ENCODE measurements around the gene PARS2.

The PARS2 gene

GRCh38 chr1:54741531-54741930 is 22.8 kb downstream of the PARS2 start:
- Histone ChIP-seq H3K27ac (ENCODE audit: insufficient read depth, low read length, poor library complexity, severe bottlenecking) (no peak overlapping the region), H3K9me3 (ENCODE audit: control insufficient read depth, low read length) (no peaks in the 10 kb centered on the region), H3K36me3 (ENCODE audit: control insufficient read depth, insufficient read depth, low read length) (peaks cover 70% of the 10 kb centered on the region), H3K4me3 (ENCODE audit: insufficient read depth, low read depth, low read length, poor library complexity, severe bottlenecking) (no peak overlapping the region), H3K4me1 (ENCODE audit: control insufficient read depth, insufficient read depth, low read length, poor library complexity, severe bottlenecking) (no peaks in the 10 kb centered on the region), H3K27me3 (replicated peaks; ENCODE audit: control insufficient read depth, insufficient read depth, low read length, poor library complexity, severe bottlenecking) (no peaks in the 10 kb centered on the region)
- no peak for DNase-seq

GRCh38 chr1:54738244-54738643 is 26.1 kb downstream of the PARS2 start:
- H3K36me3 ChIP-seq (ENCODE audit: control insufficient read depth, insufficient read depth, low read length) = peaks cover 68% of the 10 kb centered on the region
- DNase-seq = no peak
- no peak overlapping the region for H3K27ac ChIP-seq (ENCODE audit: insufficient read depth, low read length, poor library complexity, severe bottlenecking)
- H3K27me3 ChIP-seq (replicated peaks; ENCODE audit: control insufficient read depth, insufficient read depth, low read length, poor library complexity, severe bottlenecking) = no peaks in the 10 kb centered on the region
- H3K4me1 ChIP-seq (ENCODE audit: control insufficient read depth, insufficient read depth, low read length, poor library complexity, severe bottlenecking) = no peaks in the 10 kb centered on the region
- no peak overlapping the region for H3K4me3 ChIP-seq (ENCODE audit: insufficient read depth, low read depth, low read length, poor library complexity, severe bottlenecking)
- H3K9me3 ChIP-seq (ENCODE audit: control insufficient read depth, low read length) = no peaks in the 10 kb centered on the region

DNA sequence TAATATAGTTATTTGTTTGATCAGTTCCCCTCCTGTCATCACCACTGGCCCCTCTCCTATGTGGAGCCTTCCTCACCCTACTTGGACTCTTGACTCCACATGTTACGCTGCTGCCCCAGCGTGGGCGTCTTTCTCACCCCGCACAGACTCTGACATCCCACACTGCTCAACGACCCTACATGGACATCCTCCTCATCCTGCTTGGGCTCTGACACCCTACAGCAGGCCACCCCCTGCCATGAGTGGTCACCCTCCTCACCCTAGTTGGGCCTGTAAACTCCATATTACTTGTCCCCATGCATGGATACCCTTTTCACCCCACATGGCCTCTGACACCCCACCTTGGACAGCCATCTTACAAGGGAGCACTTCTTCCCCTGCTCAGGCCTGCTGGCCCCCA is 27.6 kb downstream of the PARS2 start:
- no peak for DNase-seq
- Histone ChIP-seq H3K4me3 (ENCODE audit: insufficient read depth, low read depth, low read length, poor library complexity, severe bottlenecking) (no peak overlapping the region), H3K27ac (ENCODE audit: insufficient read depth, low read length, poor library complexity, severe bottlenecking) (no peak overlapping the region), H3K27me3 (replicated peaks; ENCODE audit: control insufficient read depth, insufficient read depth, low read length, poor library complexity, severe bottlenecking) (no peaks in the 10 kb centered on the region), H3K36me3 (ENCODE audit: control insufficient read depth, insufficient read depth, low read length) (peaks cover 58% of the 10 kb centered on the region), H3K9me3 (ENCODE audit: control insufficient read depth, low read length) (no peaks in the 10 kb centered on the region), H3K4me1 (ENCODE audit: control insufficient read depth, insufficient read depth, low read length, poor library complexity, severe bottlenecking) (no peaks in the 10 kb centered on the region)

DNA sequence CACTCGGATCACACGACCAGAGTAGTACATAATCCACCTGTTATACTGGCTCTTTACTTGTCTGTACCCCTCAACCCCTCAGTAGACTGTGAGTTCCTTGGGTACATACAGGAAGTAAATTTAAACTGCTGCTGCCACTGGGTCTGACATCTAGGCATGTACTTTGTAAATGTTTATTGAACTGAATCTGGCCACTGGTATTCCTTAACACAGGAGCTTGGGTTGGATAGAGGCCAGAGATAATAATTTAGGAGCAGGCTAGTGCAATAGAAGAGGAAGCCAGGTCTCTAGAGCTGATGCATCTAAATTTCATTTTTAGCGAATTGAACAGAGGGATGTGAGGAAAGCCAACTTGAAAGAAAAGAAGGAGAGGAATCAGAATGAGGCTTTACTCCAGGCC is 36.3 kb downstream of the PARS2 start:
- Histone ChIP-seq H3K27me3 (replicated peaks; ENCODE audit: control insufficient read depth, insufficient read depth, low read length, poor library complexity, severe bottlenecking) (no peaks in the 10 kb centered on the region), H3K9me3 (ENCODE audit: control insufficient read depth, low read length) (no peaks in the 10 kb centered on the region), H3K36me3 (ENCODE audit: control insufficient read depth, insufficient read depth, low read length) (peaks cover 66% of the 10 kb centered on the region), H3K27ac (ENCODE audit: insufficient read depth, low read length, poor library complexity, severe bottlenecking) (no peak overlapping the region), H3K4me1 (ENCODE audit: control insufficient read depth, insufficient read depth, low read length, poor library complexity, severe bottlenecking) (no peaks in the 10 kb centered on the region), H3K4me3 (ENCODE audit: insufficient read depth, low read depth, low read length, poor library complexity, severe bottlenecking) (no peak overlapping the region)
- no peak for DNase-seq

DNA sequence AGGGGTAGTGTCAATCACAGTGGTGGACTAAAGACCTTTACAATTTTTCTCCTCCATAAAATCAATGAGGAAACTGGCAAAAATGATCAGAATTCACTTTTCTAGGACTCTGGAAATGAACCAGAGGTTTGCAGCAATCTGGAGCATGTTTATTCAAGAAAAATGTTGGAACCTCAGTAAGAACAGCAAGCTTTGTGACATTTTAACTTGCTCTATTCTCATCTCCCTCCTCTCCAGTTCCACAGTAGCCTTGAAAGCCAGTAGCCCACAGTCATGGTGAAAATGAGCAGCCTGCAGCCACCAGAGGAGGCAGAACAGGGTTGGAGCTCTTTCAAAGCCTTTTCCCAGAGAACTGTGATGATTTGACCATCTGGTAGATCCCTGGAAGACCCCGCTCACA is 39.6 kb downstream of the PARS2 start:
- no peak overlapping the region for H3K4me3 ChIP-seq (ENCODE audit: insufficient read depth, low read depth, low read length, poor library complexity, severe bottlenecking)
- no peak overlapping the region for H3K27ac ChIP-seq (ENCODE audit: insufficient read depth, low read length, poor library complexity, severe bottlenecking)
- DNase-seq = no peak
- peaks cover 72% of the 10 kb centered on the region for H3K36me3 ChIP-seq (ENCODE audit: control insufficient read depth, insufficient read depth, low read length)
- no peaks in the 10 kb centered on the region for H3K4me1 ChIP-seq (ENCODE audit: control insufficient read depth, insufficient read depth, low read length, poor library complexity, severe bottlenecking)
- H3K27me3 ChIP-seq (replicated peaks; ENCODE audit: control insufficient read depth, insufficient read depth, low read length, poor library complexity, severe bottlenecking) = no peaks in the 10 kb centered on the region
- no peaks in the 10 kb centered on the region for H3K9me3 ChIP-seq (ENCODE audit: control insufficient read depth, low read length)

GRCh38 chr1:54723985-54724384 is 40.3 kb downstream of the PARS2 start:
- no peak for DNase-seq
- no peaks in the 10 kb centered on the region for H3K9me3 ChIP-seq (ENCODE audit: control insufficient read depth, low read length)
- no peak overlapping the region for H3K27ac ChIP-seq (ENCODE audit: insufficient read depth, low read length, poor library complexity, severe bottlenecking)
- H3K36me3 ChIP-seq (ENCODE audit: control insufficient read depth, insufficient read depth, low read length) = peaks cover 71% of the 10 kb centered on the region
- H3K4me1 ChIP-seq (ENCODE audit: control insufficient read depth, insufficient read depth, low read length, poor library complexity, severe bottlenecking) = no peaks in the 10 kb centered on the region
- H3K27me3 ChIP-seq (replicated peaks; ENCODE audit: control insufficient read depth, insufficient read depth, low read length, poor library complexity, severe bottlenecking) = no peaks in the 10 kb centered on the region
- no peak overlapping the region for H3K4me3 ChIP-seq (ENCODE audit: insufficient read depth, low read depth, low read length, poor library complexity, severe bottlenecking)

GRCh38 chr1:54721719-54722118 is 42.6 kb downstream of the PARS2 start:
- no peak for DNase-seq
- H3K27ac ChIP-seq (ENCODE audit: insufficient read depth, low read length, poor library complexity, severe bottlenecking) = no peak overlapping the region
- H3K4me1 ChIP-seq (ENCODE audit: control insufficient read depth, insufficient read depth, low read length, poor library complexity, severe bottlenecking) = no peaks in the 10 kb centered on the region
- H3K9me3 ChIP-seq (ENCODE audit: control insufficient read depth, low read length) = no peaks in the 10 kb centered on the region
- H3K27me3 ChIP-seq (replicated peaks; ENCODE audit: control insufficient read depth, insufficient read depth, low read length, poor library complexity, severe bottlenecking) = no peaks in the 10 kb centered on the region
- H3K36me3 ChIP-seq (ENCODE audit: control insufficient read depth, insufficient read depth, low read length) = peaks cover 67% of the 10 kb centered on the region
- H3K4me3 ChIP-seq (ENCODE audit: insufficient read depth, low read depth, low read length, poor library complexity, severe bottlenecking) = no peak overlapping the region

DNA sequence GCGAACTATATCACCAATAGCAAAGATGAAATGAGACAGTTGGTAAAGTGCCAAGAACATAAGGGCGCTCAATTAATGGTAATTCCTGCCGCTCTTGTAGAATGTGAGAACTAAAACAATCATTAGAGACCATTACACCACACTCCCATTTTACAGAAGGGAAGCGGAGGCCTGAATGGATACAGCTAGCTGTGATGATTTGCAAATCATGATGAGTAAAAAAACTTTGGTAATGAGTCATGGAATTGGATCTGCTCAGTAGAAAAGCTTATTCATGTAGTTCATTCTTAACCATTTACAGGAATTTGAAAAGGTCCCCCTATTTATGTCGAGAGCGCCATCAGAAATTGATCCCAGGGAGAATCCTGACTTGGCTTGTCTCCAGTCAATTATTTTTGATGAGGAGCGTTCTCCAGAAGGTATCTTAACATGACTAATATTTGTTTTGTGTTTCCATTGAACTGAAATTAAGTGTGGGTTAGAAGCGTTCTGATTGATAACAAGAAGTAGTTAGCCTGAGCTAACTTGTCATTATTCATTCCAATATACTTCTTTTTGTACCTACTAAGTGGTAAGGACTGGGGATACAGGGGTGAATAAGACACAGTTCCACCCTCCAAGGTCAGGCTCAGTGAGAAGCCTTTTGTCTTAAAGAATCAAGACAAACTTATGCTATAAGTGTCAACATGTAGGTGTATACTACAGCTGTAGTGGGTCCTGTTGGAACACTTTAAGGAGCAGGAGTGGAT is 47.9 kb downstream of the PARS2 start:
- no peaks in the 10 kb centered on the region for H3K9me3 ChIP-seq (ENCODE audit: control insufficient read depth, low read length)
- H3K27ac ChIP-seq (ENCODE audit: insufficient read depth, low read length, poor library complexity, severe bottlenecking) = peak overlapping the region; percentile 71
- peaks cover 5% of the 10 kb centered on the region for H3K4me1 ChIP-seq (ENCODE audit: control insufficient read depth, insufficient read depth, low read length, poor library complexity, severe bottlenecking)
- DNase-seq = no peak
- H3K4me3 ChIP-seq (ENCODE audit: insufficient read depth, low read depth, low read length, poor library complexity, severe bottlenecking) = peak overlapping the region; percentile 83
- H3K36me3 ChIP-seq (ENCODE audit: control insufficient read depth, insufficient read depth, low read length) = peaks cover 19% of the 10 kb centered on the region
- H3K27me3 ChIP-seq (replicated peaks; ENCODE audit: control insufficient read depth, insufficient read depth, low read length, poor library complexity, severe bottlenecking) = no peaks in the 10 kb centered on the region

- Histone ChIP-seq H3K4me1 (ENCODE audit: control insufficient read depth, insufficient read depth, low read length, poor library complexity, severe bottlenecking) (peaks cover 5% of the 10 kb centered on the region), H3K27me3 (replicated peaks; ENCODE audit: control insufficient read depth, insufficient read depth, low read length, poor library complexity, severe bottlenecking) (no peaks in the 10 kb centered on the region), H3K4me3 (ENCODE audit: insufficient read depth, low read depth, low read length, poor library complexity, severe bottlenecking) (peak within 1 kb of the TSS; percentile 83), H3K36me3 (ENCODE audit: control insufficient read depth, insufficient read depth, low read length) (peaks cover 14% of the 10 kb centered on the region), H3K9me3 (ENCODE audit: control insufficient read depth, low read length) (no peaks in the 10 kb centered on the region), H3K27ac (ENCODE audit: insufficient read depth, low read length, poor library complexity, severe bottlenecking) (peak within 1 kb of the TSS; percentile 71)
- DNase-seq = peak; percentile 65 to 67 (median 67)
Observed at GRCh38 chr1:54715493-54716298, 48.6 kb downstream of the PARS2 start, which contains the start of gene TTC4. TTC4 (plus strand) TSS chr1:54715861; CDS start chr1:54715909, 48 bp downstream.

DNA sequence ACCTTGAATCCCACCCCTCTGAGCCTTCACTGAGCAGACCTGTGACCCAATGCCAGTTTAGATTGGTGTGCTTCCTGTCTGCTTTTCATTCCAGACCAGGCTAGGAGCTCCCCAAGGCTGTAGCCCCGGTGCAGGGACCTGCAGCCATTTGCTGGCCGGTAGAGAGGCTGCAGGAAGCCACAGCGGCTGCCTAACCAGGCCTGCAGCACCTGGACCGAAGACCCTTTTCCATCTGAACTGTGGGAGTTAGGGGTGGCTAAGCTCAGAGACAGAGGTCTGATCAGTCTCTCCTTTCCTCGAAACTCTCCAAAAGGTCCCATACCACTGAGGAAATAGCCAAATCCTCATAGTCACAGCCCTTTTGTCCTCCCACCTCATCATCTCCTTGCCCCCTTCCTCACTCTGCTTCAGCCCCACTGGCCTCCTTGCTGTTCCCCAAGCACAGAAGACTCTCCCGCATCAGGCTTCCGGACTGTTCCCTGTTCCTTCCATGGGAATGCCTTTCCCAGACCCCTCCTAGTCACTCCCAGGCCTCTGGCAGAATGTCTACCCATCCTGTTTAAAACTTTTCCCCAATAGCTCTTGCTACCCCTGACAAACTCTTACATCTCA is 49.3 kb downstream of the PARS2 start:
- peak overlapping the region; percentile 83 for H3K4me3 ChIP-seq (ENCODE audit: insufficient read depth, low read depth, low read length, poor library complexity, severe bottlenecking)
- no peaks in the 10 kb centered on the region for H3K9me3 ChIP-seq (ENCODE audit: control insufficient read depth, low read length)
- DNase-seq = no peak
- peak overlapping the region; percentile 71 for H3K27ac ChIP-seq (ENCODE audit: insufficient read depth, low read length, poor library complexity, severe bottlenecking)
- H3K36me3 ChIP-seq (ENCODE audit: control insufficient read depth, insufficient read depth, low read length) = peaks cover 14% of the 10 kb centered on the region
- peaks cover 5% of the 10 kb centered on the region for H3K4me1 ChIP-seq (ENCODE audit: control insufficient read depth, insufficient read depth, low read length, poor library complexity, severe bottlenecking)
- H3K27me3 ChIP-seq (replicated peaks; ENCODE audit: control insufficient read depth, insufficient read depth, low read length, poor library complexity, severe bottlenecking) = no peaks in the 10 kb centered on the region

Measured in effector memory CD4-positive, alpha-beta T cell (primary cell).